CD4-positive, alpha-beta T cell treated with Interleukin-17A for 4 hours (primary cell): ENCODE results near the gene BFSP1.

Experiments
- DNase-seq: peaks from one replicate; pipeline ENCODE4 v3.0.0-alpha.2; 2020; ENCODE audit warnings: mixed read lengths

Gene BFSP1

GRCh38 chr20:17495826-17496225 lies 35.4 kb downstream of the BFSP1 start:
- DNase-seq: no peak

- no peak for DNase-seq
Measured at GRCh38 chr20:17494201-17494600, 37.0 kb downstream of the BFSP1 start.

GRCh38 chr20:17493173-17493572 lies 38.0 kb downstream of the BFSP1 start:
- DNase-seq: no peak

- no peak for DNase-seq
Measured at GRCh38 chr20:17491488-17491887, 39.7 kb downstream of the BFSP1 start.

- DNase-seq: no peak
Measured at GRCh38 chr20:17491041-17491440, 40.1 kb downstream of the BFSP1 start.

GRCh38 chr20:17490501-17490900 lies 40.7 kb downstream of the BFSP1 start:
- DNase-seq: no peak

GRCh38 chr20:17488916-17489600 lies 42.1 kb downstream of the BFSP1 start:
- no peak for DNase-seq

GRCh38 chr20:17485017-17485416 lies 46.2 kb downstream of the BFSP1 start:
- DNase-seq: no peak

- DNase-seq: no peak
Measured at GRCh38 chr20:17482536-17482935, 48.6 kb downstream of the BFSP1 start.

- DNase-seq: no peak
Measured at GRCh38 chr20:17481661-17482060, 49.5 kb downstream of the BFSP1 start.

GRCh38 chr20:17480696-17481095 lies 50.5 kb downstream of the BFSP1 start:
- DNase-seq: no peak

- no peak for DNase-seq
Measured at GRCh38 chr20:17479063-17479657, 52.0 kb downstream of the BFSP1 start.

GRCh38 chr20:17473659-17474058 lies 57.5 kb downstream of the BFSP1 start:
- no peak for DNase-seq

- DNase-seq: no peak
Measured at GRCh38 chr20:17471606-17472187, 59.5 kb downstream of the BFSP1 start.

- DNase-seq: no peak
Measured at GRCh38 chr20:17470973-17471372, 60.2 kb downstream of the BFSP1 start.

GRCh38 chr20:17470521-17470920 lies 60.7 kb downstream of the BFSP1 start:
- DNase-seq: no peak

GRCh38 chr20:17469246-17470030 lies 61.7 kb downstream of the BFSP1 start:
- no peak for DNase-seq

GRCh38 chr20:17468073-17468840 lies 62.9 kb downstream of the BFSP1 start:
- DNase-seq: no peak

GRCh38 chr20:17467120-17467655 lies 64.0 kb downstream of the BFSP1 start:
- DNase-seq: no peak

- no peak for DNase-seq
Measured at GRCh38 chr20:17466641-17467040, 64.5 kb downstream of the BFSP1 start.

- DNase-seq: no peak
Measured at GRCh38 chr20:17465236-17465635, 65.9 kb downstream of the BFSP1 start.

- DNase-seq: no peak
Measured at GRCh38 chr20:17463711-17464110, 67.5 kb downstream of the BFSP1 start.

- no peak for DNase-seq
Measured at GRCh38 chr20:17461941-17462340, 69.2 kb downstream of the BFSP1 start.
